IPS-15b (cell line): ENCODE data around the gene ARID1B.

Source experiments
- H3K27me3 ChIP-seq: one replicate; pipeline ENCODE4 v1.6.1; 2013; ENCODE audit warnings: low read length; ENCODE audit not compliant: control insufficient read depth, insufficient read depth
- H3K36me3 ChIP-seq: one replicate; pipeline ENCODE4 v1.6.1; 2013; ENCODE audit warnings: low read length; ENCODE audit not compliant: control insufficient read depth, insufficient read depth
- H3K4me1 ChIP-seq: one replicate; pipeline ENCODE4 v1.6.1; 2013; ENCODE audit warnings: mild to moderate bottlenecking, low read length; ENCODE audit not compliant: control insufficient read depth, insufficient read depth
- H3K4me3 ChIP-seq: one replicate; pipeline ENCODE4 v1.5.1; 2013; ENCODE audit warnings: low read depth, low read length
- H3K9ac ChIP-seq: one replicate; pipeline ENCODE4 v1.6.1; 2013; ENCODE audit warnings: low read depth, mild to moderate bottlenecking, low read length
- H3K9me3 ChIP-seq: one replicate; pipeline ENCODE4 v1.6.1; 2013; ENCODE audit warnings: mild to moderate bottlenecking, low read length; ENCODE audit not compliant: control insufficient read depth, insufficient read depth

The ARID1B gene

GRCh38 chr6:156821707-156822106, 44.5 kb downstream of the ARID1B start:
- no peaks in the 10 kb centered on the region for H3K27me3 ChIP-seq
- peaks cover 17% of the 10 kb centered on the region for H3K4me1 ChIP-seq
- H3K36me3 ChIP-seq, result no peaks in the 10 kb centered on the region
- no peaks in the 10 kb centered on the region for H3K9me3 ChIP-seq
- no peak overlapping the region for H3K4me3 ChIP-seq
- H3K9ac ChIP-seq, result no peak overlapping the region

- H3K36me3 ChIP-seq, result no peaks in the 10 kb centered on the region
- peaks cover 21% of the 10 kb centered on the region for H3K4me1 ChIP-seq
- no peak overlapping the region for H3K9ac ChIP-seq
- no peaks in the 10 kb centered on the region for H3K9me3 ChIP-seq
- H3K4me3 ChIP-seq, result no peak overlapping the region
- H3K27me3 ChIP-seq, result no peaks in the 10 kb centered on the region
These were observed 45.6 kb downstream of the ARID1B start for GRCh38 chr6:156822747-156823206.

DNA sequence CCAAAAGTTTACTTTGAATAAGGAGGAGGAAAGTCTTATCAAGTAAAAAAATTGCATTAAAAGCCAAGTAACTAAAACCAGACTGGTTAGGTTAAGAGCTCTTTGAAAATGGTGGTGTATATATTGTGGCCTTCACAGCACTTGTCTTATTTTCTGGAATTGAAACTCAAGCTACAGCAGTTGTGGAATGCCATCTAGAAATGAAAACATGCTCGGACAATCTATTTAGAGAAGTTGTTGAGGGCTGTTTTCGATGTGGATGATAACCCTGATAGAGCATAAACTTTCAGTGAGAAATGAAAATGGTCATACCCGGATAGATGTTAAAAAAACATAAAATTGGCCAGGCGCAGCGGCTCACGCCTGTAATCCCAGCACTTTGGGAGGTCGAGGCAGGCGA, 47.0 kb downstream of the ARID1B start:
- H3K27me3 ChIP-seq, result no peaks in the 10 kb centered on the region
- H3K9me3 ChIP-seq, result no peaks in the 10 kb centered on the region
- peaks cover 24% of the 10 kb centered on the region for H3K4me1 ChIP-seq
- H3K36me3 ChIP-seq, result no peaks in the 10 kb centered on the region
- H3K9ac ChIP-seq, result no peak overlapping the region
- no peak overlapping the region for H3K4me3 ChIP-seq

GRCh38 chr6:156825475-156825874, 48.3 kb downstream of the ARID1B start:
- no peak overlapping the region for H3K4me3 ChIP-seq

DNA sequence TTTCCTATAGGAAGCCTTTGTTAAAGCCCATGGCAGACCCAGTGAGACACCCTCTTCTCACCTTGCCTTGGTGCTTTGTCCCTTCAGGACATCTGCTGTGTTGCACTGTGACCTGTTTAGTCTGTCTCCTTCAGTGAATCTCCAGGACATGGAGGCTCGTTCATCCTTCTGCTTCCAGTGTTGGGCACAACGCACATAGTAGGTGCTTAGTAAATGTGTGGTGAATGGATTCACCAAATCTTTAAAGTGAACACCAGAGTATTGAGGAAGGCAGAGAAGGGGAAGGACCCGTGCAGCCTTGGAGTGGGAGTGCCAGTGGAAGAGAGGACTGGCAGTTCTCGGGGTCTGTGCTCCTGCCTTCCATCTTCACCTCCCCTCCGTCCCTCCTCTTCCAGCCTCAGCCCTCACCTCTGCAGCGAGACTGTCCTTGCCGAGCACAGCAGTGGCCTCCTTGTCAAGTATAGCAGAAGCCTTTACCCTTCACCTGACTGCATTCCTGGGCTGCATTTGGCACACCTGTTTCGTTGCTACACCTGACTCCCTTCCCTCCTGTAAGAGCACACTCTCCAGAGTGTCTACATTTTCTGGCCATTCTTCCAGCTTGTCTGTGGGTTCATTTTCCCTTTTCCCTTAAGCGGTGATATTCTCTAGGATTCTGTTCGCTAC, 49.2 kb downstream of the ARID1B start:
- no peaks in the 10 kb centered on the region for H3K9me3 ChIP-seq
- H3K9ac ChIP-seq, result no peak overlapping the region
- no peaks in the 10 kb centered on the region for H3K36me3 ChIP-seq
- no peaks in the 10 kb centered on the region for H3K27me3 ChIP-seq
- H3K4me3 ChIP-seq, result no peak overlapping the region
- peaks cover 7% of the 10 kb centered on the region for H3K4me1 ChIP-seq

More at GRCh38 chr6:156825475-156825874, 48.3 kb downstream of the ARID1B start:
- no peaks in the 10 kb centered on the region for H3K9me3 ChIP-seq
- H3K27me3 ChIP-seq, result no peaks in the 10 kb centered on the region
- peaks cover 11% of the 10 kb centered on the region for H3K4me1 ChIP-seq
- H3K9ac ChIP-seq, result no peak overlapping the region
- H3K36me3 ChIP-seq, result no peaks in the 10 kb centered on the region

- H3K4me1 ChIP-seq, result peaks cover 7% of the 10 kb centered on the region
- H3K9me3 ChIP-seq, result no peaks in the 10 kb centered on the region
- H3K27me3 ChIP-seq, result no peaks in the 10 kb centered on the region
- H3K4me3 ChIP-seq, result no peak overlapping the region
- no peak overlapping the region for H3K9ac ChIP-seq
- no peaks in the 10 kb centered on the region for H3K36me3 ChIP-seq
These were observed 50.2 kb downstream of the ARID1B start for GRCh38 chr6:156827382-156827781.

DNA sequence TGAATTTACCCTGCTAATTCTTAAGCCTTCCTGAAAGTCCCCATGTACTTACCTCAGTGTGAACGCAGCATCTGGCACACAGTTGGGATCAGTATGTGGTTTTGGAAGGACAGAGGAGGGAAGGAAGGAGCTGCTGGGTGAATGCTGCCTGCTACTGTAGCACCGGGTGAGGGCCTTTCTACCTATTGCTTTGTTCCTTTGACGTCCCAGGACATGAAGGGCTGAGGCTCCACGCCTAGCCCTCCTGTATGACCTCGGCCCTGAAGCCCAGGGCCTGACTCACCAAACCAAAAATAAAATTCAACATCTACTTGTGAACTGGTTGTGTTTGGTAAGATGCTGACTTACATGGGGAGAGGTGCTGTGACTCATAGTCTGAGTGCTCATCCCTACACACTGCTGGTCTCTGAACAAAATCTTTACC, 51.1 kb downstream of the ARID1B start:
- Histone ChIP-seq H3K9ac (no peak overlapping the region), H3K4me1 (peaks cover 7% of the 10 kb centered on the region), H3K36me3 (no peaks in the 10 kb centered on the region), H3K4me3 (no peak overlapping the region), H3K27me3 (no peaks in the 10 kb centered on the region), H3K9me3 (no peaks in the 10 kb centered on the region)

- Histone ChIP-seq H3K36me3 (no peaks in the 10 kb centered on the region), H3K4me1 (peaks cover 7% of the 10 kb centered on the region), H3K4me3 (no peak overlapping the region), H3K27me3 (no peaks in the 10 kb centered on the region), H3K9me3 (no peaks in the 10 kb centered on the region), H3K9ac (no peak overlapping the region)
These were observed 52.9 kb downstream of the ARID1B start for GRCh38 chr6:156830126-156830525.

- no peak overlapping the region for H3K9ac ChIP-seq
- H3K36me3 ChIP-seq, result no peaks in the 10 kb centered on the region
- H3K4me3 ChIP-seq, result no peak overlapping the region
- H3K4me1 ChIP-seq, result peaks cover 8% of the 10 kb centered on the region
- H3K9me3 ChIP-seq, result no peaks in the 10 kb centered on the region
- no peaks in the 10 kb centered on the region for H3K27me3 ChIP-seq
These were observed 55.1 kb downstream of the ARID1B start for GRCh38 chr6:156832231-156832647.

GRCh38 chr6:156832669-156833068, 55.5 kb downstream of the ARID1B start:
- H3K27me3 ChIP-seq, result no peaks in the 10 kb centered on the region
- H3K9ac ChIP-seq, result peak overlapping the region; percentile 28
- peaks cover 5% of the 10 kb centered on the region for H3K4me1 ChIP-seq
- no peaks in the 10 kb centered on the region for H3K9me3 ChIP-seq
- no peak overlapping the region for H3K4me3 ChIP-seq
- H3K36me3 ChIP-seq, result no peaks in the 10 kb centered on the region

DNA sequence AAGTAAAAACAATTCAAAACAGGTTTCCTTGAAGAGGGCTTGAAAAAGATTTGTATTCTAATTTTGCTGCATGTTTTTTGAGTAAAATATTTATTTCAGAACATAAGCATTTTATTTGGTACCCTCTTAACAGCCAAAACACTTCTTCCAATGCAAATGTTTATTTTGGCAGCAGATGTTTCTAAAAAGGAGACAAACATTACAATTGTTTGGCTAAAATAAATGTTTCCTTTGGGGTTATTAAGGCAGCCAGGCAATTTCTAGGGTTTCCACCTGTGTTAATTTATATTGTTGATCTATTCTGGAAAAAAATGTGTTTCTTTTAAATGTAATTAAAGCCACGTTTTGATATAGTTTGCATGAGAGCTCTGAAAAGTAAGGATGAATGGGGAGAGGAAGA, 56.6 kb downstream of the ARID1B start:
- H3K9ac ChIP-seq, result no peak overlapping the region
- H3K9me3 ChIP-seq, result no peaks in the 10 kb centered on the region
- H3K27me3 ChIP-seq, result no peaks in the 10 kb centered on the region
- peaks cover 6% of the 10 kb centered on the region for H3K4me1 ChIP-seq
- H3K36me3 ChIP-seq, result no peaks in the 10 kb centered on the region
- H3K4me3 ChIP-seq, result no peak overlapping the region

DNA sequence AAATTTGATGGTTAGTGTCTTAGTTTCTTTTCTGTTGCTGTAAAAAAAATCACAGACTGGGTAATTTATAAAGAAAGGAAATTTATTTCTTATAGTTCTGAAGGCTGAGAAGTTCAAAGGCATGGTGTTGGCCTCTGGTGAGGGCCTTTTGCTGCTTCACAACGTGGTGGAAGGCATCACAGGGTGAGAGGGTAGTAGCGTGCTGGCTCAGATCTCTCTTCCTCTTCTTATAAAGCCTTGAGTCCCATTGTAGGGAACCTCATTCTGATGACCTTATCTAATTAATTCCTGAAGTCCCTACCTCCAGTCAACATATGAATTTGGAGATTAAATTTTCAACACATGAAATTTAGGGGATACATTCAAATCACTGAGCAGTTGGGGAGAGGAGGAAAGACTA, 62.0 kb downstream of the ARID1B start:
- Histone ChIP-seq H3K27me3 (no peaks in the 10 kb centered on the region), H3K9me3 (no peaks in the 10 kb centered on the region), H3K4me3 (no peak overlapping the region), H3K36me3 (no peaks in the 10 kb centered on the region), H3K9ac (no peak overlapping the region), H3K4me1 (peaks cover 12% of the 10 kb centered on the region)
